ENCODE data around the gene LETM1.

LETM1 gene

DNA sequence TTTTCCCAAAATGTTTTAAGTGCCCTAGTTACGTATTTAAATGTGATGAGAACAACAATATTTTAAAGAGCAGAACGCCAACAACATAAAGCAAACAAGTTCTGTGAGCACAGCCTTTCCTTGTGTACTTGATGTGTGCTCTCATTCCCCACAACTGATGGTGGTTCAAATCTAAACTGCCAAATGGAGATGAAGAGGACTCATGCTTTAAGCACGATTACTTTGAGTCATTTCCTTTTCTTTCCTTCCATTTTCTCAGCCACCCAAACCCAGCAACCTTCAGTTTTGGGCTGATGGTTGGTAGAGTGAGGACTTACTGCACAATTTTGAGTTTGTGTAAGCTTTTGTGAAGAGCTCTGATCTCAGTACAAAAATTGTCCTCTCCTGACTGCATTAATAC, 16.9 kb upstream of the LETM1 start:
- no peak for DNase-seq (ENCODE audit: low read depth)

DNA sequence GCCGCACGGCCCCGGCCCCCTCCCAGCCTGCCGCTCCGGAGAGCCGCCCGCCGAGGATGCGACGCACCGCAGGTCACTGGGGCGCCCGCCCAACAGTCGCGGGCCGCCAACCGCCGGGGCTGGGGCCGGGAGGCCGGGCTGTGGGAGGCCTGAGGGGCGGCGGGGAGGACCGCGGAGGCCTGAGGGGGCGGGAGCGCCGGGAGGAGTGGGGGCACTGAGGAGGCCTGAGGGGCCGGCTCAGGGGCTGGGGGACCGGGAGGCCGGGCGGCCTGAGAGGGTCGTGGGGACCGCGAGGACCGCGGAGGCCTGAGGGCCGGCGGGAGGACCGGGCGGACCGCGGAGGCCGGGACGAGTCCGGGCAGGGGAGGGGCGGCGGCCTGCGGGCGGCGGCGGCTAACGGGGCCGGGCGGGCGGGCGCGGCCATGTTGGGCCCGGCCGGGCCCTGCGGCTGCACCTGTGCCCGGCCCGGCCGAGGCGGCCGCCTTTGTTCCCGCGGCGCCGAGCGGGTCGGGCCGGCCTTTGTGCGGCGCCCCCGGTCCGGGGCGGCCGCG, 15.6 kb upstream of the LETM1 start:
- no peak for DNase-seq (ENCODE audit: low read depth)

DNA sequence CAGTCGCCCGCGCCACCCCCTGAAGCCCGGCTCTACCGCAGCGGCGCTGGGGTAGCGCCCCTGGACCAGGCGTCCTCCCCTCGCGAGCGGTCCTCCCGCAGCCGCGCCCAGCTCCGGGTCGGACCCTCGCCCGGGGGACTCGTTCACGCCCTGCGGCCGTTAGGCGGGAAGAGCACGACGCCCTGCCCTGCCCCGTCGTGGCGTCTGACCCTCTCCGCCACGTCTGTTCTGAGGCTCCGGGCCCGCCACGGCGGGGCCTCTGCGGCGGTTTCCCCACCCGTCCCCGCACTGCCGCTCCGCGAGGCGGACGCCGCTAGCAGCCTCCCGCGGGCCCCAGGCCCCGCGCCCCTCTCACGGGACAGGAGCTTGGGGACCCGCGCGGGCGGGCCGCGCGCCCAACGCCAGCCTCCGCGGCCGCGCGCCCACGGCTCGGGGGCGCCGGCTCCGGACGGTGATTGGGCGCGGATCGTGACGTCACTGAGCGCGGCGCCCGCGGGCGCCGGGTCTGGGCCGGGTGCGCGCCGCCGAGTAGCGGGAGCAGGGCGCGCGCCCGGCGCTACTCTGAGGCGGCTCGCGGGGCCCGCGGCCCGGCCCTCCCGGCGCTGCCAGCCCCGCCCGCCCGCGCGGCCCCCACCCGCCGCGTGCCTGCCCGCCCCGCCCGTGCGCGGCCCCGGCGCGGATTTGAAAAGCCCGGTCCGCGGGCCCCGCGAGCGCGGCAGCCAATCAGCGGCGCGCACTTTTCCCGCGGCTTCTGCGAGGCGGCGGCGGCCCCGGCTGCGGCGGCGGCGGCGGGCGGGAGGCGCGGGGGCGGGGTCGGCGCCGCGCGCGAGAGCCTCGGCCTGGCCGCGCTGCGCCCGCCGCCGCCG, 14.9 kb upstream of the LETM1 start, which contains the start of gene NSD2:
NSD2 (plus strand) TSS at position 816 of the 866 bp plus-strand sequence. CDS start 29,262 bp downstream, outside the sequence.
- DNase-seq (ENCODE audit: low read depth): no peak

DNA sequence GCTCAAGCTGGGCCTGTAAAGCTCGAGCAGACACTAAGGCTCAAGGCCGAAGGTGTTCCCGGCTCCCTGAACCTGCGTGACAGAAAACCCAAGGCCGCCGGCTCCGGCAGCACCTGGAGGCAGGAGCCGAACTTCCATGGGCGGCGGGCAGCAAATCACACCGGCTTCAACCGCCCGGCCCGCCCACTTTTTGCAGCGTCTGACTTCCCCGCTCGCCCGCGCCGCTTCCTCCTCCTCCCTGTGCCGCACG, 14.3 kb upstream of the LETM1 start:
- no peak for DNase-seq (ENCODE audit: low read depth)

DNA sequence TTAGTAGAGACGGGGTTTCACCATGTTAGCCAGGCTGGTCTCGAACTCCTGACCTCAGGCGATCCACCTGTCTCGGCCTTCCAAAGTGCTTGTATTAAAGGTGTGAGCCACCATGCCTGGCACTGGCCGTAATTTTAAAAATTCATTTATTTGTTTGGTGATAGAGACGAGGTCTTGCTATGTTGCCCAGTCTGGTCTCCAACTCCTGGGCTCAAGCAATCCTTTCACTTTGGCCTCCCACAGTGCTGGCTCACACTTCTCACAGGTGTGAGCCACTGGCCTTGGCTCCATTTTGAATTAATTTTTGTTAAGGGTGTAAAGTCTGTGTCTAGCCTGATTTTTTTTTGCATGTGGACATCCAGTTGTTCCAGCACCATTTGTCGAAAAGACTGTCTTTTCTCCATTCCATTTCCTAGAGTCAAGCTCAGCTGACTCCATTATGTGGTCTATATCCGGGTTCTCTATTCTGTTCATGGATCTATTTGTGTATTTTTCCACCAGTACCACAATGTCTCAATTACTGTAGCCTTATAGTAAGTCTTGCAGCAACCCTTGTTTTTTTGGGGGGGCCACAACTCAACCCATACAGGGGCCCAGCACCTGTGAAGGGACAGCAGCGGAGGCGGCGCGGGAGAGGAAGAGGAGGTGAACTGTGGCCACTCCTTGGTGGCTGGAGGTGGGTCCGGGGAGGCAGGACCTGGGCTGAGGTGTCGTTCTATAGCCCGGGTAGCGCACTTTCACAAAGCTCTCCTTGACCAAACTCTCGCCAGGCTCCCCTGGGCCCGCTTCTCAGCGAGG, 13.8 kb upstream of the LETM1 start:
- DNase-seq (ENCODE audit: low read depth): no peak

DNA sequence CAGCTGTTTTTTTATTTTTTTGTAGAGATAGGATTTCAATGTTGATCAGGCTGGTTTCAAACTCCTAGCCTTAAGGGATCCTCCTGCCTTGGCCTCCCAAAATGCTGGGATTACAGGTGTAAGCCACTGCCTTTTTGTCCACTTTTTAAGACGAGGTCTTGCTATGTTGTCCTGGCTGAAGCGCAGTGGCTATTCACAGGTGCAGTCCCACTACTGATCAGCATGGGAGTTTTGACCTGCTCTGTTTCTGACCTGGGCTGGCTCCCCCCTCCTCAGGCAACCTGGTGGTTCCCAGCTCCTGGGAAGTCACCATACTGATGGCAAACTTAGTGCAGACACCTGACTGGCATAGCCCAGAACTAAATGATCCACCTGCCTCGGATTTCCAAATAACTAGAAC, 13.0 kb upstream of the LETM1 start:
- no peak for DNase-seq (ENCODE audit: low read depth)

DNA sequence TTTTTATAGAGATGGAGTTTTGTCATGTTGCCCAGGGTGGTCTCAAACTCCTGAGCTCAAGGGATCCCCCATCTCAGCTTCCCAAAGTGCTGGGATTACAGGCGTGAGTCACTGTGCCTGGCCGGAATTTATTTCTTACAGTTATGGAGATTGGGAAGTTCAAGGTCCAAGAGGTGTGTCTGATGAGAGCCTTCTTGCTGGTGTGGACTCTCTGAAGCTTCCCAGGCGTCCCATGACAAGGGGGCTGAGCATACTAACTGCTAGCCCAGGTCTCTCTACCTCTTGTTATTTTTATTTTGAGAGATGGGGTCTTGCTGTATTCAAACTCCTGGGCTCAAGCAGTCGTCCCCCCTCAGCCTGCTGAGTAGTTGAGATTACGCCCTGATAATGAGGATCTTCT, 12.3 kb upstream of the LETM1 start:
- DNase-seq (ENCODE audit: low read depth): no peak

DNA sequence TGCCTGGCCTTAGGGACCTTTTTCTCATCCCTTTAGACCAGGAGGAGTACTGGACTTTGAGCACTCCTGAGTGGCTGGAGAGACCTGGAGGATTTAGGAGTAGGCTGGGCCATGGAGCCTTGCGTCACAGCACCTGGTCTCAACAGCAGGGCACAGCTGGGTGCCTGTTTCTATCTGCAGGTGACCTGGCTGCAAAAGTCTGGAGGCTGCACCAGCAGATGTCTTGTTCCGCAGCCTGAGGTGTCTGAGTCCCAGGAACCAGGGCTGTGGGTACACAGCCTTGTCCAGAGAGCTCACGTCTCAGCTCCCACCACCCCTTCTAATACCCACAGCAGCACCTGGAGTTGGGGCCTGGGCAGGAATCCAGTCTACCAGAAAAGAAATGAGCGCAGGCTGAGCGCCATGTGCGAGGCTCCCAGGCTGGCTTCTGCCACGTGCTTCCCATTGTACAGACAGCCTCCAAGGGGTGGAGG, 10.3 kb upstream of the LETM1 start:
- no peak for DNase-seq (ENCODE audit: low read depth)

DNA sequence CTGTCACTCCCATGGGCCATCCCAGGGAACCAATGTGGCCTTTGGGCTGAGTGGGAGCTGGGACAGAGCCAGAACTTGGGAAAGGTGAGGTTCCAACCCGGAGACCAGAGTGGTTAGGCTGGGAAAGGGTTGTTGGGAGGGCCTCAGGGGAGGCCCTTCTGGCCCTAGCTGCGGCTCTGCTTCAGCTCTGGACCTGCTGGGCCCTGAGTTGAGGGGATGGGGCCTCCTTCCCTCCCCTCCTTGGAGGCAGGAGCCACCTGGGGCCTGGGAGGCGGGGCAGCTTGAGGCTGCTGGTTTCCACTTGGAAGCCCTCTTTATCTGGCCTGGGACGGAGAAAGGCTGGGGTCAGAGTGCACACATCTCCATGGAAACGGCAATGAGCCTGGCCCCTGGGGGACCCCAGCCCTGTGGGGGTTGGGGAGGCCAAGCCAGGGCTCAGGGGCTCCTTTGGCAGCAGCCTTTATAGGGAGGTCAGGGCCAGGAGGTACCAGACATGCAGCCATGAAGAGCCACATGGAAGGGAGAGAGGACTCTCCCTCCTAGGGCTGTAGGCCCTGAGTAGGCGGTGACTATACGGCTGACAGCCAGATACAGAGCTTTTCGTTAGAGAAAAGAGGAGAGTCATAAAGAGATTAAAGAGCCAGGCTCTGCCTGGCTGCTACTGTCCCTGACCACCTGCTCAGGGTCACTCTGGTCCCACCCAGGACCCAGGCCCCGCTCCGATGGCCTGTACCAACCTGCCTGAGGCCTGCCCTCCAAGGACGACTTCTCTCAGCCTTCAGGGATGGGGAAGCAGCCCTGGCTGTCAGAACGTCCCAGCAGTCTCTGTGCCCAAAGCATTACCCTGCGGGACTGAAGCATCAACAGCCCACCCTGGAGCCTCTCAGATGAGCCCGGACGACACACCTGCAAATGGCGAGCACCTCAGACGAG, 8.4 kb upstream of the LETM1 start:
- DNase-seq (ENCODE audit: low read depth): no peak

DNA sequence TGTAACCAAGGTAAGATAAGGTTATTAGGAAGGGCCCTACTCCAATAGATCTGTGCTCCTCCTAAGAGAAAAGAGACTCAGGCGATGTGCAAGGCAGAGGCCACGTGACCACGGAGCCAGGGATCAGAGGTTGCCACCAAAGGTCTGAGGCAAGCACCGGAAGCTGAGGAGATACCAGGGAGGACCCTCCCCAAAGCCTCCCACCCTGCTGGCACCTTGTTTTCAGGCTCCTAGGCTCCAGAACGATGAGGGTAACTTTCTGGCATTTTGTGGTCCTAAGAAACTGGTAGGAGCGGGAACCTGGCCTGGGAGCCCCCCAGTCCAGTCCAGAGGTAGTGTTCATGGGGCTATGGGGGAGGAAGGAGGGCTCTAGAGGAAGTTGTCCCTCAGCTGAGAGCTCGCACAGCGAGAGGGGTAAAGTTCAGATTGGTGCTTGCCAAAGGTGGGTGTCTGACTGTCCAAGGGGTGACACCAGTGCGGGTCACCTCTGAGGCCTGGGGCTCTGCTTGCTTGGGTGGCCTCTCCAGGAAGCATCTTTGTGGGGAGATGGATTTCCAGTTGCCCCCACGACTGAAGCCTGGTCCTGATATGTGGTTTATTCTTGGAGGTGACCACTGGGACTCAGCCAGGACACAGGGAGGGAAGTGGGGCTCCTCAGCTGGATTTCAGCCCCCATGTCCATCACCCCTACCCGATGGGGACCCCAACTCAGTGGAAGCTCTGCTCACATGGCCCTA, 7.5 kb upstream of the LETM1 start:
- DNase-seq (ENCODE audit: low read depth): no peak

DNA sequence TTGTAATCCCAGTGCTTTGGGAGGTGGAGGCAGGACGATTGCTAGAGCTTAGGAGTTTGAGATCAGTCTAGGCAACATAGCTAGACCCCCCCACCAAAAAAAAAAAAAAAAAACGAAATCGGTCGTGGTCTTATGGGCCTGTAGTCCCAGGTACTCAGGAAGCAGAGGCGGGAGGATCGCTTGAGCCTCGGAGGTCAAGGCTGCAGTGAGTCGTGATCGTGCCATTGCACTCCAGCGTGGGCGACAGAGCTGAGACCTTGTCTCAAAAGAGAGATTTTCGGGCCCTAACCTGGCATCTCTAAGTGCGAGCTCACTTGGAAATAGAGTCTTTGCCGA, 7.0 kb upstream of the LETM1 start:
- DNase-seq (ENCODE audit: low read depth): no peak

DNA sequence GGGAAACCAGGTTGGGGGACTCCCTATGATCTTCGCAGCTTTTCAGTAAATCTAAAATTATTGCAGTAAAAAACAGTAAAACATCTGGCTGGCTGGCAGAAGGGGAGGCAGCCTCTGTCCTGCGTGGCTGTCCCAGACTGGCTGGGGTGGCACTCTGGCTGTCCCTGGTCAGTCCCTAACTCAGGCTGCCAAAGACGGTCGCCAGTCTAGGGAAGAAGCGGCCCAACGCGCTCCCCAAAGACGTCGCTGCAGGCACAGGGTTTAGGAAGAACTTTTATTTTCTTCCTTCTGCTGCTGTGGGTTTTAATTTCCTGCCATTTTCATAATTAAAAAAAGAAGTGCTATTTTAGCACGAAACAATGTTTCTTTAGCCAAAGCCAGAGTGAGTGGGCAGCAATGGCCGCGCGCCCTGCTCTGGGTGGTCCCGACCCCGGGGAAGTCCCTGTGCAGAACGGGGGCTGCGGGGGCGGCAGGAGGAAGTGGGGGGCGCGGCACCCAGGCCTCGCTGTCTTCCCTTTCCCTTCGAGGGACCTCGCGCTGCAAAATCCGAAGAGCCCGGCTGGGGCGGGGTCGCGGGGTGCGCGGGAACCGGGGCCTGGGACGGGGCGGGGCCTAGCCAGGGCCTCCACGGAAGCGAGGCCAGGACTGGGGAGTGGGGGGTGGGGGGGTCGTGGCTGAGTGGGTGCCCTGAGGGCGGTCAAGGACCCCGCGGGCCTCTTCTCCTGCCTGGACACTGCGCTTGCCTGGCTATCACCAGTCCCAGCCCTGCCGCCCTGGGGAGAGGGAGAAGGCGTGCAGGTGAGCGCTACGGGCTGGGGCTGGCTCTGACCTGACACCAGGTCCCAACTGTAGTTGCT, 6.3 kb upstream of the LETM1 start:
- DNase-seq (ENCODE audit: low read depth): no peak

DNA sequence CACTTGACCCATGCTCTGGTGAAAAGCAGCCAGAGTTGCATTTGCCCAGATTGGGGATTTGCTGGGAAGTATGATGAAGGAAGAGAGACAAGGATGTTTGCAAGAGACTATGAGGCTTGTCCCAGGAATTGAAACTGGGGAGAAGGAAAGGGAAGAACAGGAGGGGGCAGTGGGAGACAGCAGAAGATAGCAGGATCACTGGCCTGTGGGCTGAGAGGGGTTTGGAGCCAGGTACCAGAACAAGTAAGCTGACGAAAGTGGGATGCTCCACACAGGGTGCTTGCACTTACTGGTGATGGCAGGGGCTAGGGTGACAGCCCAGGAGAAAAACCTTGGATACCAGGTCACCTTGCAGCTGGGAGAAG, 3.4 kb upstream of the LETM1 start:
- no peak for DNase-seq (ENCODE audit: low read depth)

DNA sequence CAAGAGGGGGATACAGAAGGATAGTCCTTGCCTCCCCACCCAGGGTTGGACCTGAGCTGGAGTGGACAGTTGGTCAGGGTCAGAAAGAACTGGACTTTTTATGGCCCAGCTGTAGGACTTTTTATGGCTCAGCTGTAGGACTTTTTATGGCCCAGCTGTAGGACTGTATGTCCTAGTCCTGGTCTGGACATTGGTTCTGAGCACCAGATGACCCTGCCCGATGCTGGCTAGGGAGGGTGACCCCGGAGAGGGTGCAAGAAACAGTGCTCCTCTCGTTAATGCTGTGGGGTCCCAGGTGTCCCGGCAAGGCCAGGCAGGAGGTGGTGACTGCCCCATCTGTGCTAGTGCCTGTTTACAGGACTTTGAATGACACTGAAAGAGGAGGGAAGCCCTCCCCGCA, 2.0 kb upstream of the LETM1 start:
- no peak for DNase-seq (ENCODE audit: low read depth)

DNA sequence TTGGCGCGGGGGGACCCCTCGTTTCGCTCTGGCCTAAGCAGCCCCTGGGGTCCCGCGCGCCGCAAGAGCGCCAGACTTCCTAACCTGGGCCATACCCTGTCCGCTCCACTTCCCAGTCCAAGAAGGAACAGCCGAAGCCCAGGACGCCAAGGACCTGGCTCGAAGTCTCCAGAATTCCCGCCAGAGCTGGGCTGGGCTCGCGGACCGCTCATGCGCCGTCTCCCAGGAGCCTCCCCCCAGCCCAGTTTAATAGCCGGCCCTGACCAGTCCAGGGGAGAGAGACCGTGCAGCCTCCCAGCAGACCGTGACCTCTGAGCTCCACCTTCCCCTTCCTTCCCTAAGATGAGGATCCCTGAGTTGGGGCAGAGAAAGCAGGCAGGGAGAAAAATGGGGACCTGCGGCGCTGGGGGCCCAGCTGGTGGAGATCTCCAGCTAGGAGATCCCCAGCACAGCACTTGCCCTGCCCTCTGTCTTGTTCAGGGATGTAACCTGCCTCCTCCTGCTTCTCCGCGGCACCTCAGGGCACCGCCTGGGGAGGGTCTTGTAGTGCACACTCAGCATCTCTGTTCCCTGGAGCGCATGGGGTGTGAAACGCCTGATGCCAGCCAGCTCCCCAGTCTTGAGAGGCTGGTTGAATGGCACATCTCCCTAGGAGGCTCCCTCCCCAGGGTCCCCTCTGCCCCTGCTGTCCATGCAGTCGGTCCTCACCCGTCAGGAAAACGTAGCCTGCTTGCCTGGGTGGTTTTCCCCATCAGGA, 1.2 kb upstream of the LETM1 start:
- no peak for DNase-seq (ENCODE audit: low read depth)

DNA sequence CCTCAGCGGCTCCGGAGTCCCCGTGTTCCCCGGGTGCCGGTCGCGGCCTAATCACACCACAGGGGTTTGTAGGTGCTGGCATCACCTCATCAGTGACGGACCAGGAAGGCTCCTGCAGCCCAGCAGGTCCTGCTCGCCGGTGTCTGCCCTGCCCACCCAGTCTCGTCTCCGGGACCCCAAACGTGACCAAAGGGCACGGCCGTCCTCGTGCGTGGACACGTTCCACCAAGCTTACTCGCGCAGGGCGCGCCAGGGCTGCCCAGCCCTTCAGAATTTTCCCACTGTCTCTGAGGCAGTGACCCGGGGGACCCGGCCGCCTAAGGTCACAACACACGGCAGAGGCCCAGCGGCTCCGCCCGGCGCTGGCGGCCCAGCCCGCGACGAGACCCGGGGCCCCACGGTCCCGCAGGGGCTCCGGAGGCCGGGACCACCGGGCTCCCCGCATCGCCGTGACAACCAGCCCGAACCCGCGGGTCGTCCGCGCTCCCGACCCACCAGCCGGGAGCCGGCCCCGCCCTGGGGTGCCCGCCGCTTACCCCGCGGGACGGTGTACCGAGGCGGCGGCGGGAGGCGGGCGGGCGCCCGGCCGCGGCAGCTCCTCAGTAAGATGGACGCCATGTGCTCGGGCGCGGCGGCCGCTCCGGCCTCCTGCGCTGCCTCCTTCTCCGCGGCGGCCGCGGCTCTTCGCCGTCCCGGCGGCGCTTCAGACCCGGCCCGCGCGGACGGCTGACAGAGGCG, 454 bp downstream of the LETM1 start:
- no peak for DNase-seq (ENCODE audit: low read depth)

DNA sequence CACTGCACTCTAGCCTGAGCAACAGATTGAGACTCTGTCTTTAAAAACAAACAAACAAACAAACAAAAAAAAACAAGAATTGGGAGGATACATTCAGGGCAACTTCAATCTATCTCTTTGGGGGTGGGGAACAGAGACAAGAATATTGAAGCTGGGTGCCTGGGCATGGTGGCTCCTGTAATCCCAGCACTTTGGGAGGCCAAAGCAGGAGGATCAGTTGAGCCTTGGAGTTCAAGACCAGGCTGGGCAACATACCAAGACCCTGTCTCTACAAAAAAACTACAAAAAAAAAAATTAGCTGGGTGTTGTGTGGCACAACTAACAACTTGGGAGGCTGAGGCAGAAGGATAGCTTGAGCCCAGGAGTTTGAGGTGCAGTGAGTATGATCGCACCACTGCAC, 1.2 kb downstream of the LETM1 start:
- DNase-seq (ENCODE audit: low read depth): no peak

DNA sequence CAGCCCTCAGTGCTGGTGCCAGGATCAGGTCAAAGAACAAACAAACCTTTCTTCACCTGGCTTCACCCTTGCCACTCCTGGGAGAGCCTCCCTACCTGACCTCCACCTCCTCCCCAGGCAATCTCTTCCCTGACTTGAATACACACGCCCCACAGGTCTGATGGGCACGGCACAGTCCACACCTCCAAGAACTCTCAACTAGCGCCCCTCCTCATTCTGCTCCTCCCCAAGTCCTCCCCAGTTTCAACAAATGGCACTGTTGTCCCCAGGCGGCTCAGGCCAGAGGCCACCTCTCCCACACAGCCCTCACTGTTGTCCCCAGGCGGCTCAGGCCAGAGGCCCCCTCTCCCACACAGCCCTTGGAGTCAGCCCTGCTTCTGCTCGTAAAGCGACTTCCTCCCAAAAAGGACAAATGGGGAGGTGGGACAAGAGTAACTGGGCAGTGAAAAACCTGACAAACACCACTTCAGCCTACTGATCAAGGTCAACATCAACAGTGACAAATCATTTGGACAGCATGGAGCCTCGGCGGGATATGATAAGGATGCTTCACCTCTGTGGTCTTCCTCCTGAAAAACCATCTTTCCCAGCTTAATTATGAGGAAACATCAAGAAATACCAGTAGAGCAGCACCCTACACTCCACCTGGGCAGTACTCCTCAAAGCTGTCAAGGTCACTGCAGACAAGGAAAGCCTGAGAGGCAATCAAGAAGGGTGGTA, 2.9 kb downstream of the LETM1 start:
- no peak for DNase-seq (ENCODE audit: low read depth)
